K562 (cell line): ENCODE measurements around the gene MUC5AC. TPM values are rescaled to one million over a fixed set of nuclear protein-coding genes. Genes with fewer than 3 reads are reported as not detected.

Source experiments
- ATAC-seq: fragments of 200-7000 bp; cut with Tn5 transposase; 3 replicates; pipeline ENCODE4 v1.9.1; 2020; ENCODE audit warnings: moderate library complexity
- BruUV-seq: library from RNA; stranded (reverse); fragments of 400-500 nt; replicated peaks from 2 replicates; lab custom pipeline; 2021; lab: Mats Ljungman, UMichigan
- CTCF ChIA-PET: fragments of 300-600 bp; formaldehyde crosslinking; extraction: SDS; loops from one replicate; lab custom pipeline; 2021; ENCODE audit warnings: low intra/inter-chr PET ratio; lab: Yijun Ruan, JAX
- POLR2A ChIA-PET: fragments of 300-600, 350-650 bp; sonication (Branson Sonifier 250); formaldehyde crosslinking; extraction: SDS; loops from one replicate; lab custom pipeline; 2021; ENCODE audit warnings: antibody characterized with exemption, inconsistent platforms; lab: Yijun Ruan, JAX
- DNase-seq, 4 experiments: peaks; one replicate each; pipeline versions ENCODE4 v3.0.0 to v3.0.0-alpha.2; 2011 to 2018; ENCODE audit warnings: low spot score in 3 of 4, mixed read lengths in 3 of 4; ENCODE audit errors: extremely low read depth in 1 of 4
- FAIRE-seq: peaks from 2 replicates; lab custom pipeline; 2011; peaks lifted over from hg19 to GRCh38; lab: Jason Lieb, UNC
- H2AFZ ChIP-seq: 2 replicates; pipeline ENCODE4 v1.6.0; 2011; ENCODE audit warnings: low read depth, low read length, control low read depth, inconsistent platforms
- H3K27ac ChIP-seq: fragments of 200-600 bp; 3 replicates; pipeline ENCODE4 v1.8.0; 2011; ENCODE audit warnings: low read depth, mild to moderate bottlenecking, control low read depth, inconsistent platforms, low read length, moderate library complexity, mixed read lengths; ENCODE audit errors: extremely low read depth
- H3K27me3 ChIP-seq, 2 experiments: fragments of 300-600 bp in 1 of 2; 2 replicates in 1 of 2; 3 replicates in 1 of 2; pipeline versions ENCODE4 v1.6.0 to v1.8.0; 2011; ENCODE audit warnings: inconsistent platforms in 2 of 2, low read length in 2 of 2, mild to moderate bottlenecking in 1 of 2, mixed read lengths in 1 of 2, moderate library complexity in 1 of 2; ENCODE audit not compliant: control insufficient read depth in 2 of 2, insufficient read depth in 2 of 2
- H3K36me3 ChIP-seq: fragments of 300-600 bp; 3 replicates; pipeline ENCODE4 v1.8.0; 2011; ENCODE audit warnings: mild to moderate bottlenecking, low read length, inconsistent platforms; ENCODE audit not compliant: control insufficient read depth, insufficient read depth
- H3K4me1 ChIP-seq, 2 experiments: fragments of 200-600 bp in 1 of 2; replicated peaks in 1 of 2; 2 replicates in 1 of 2; 3 replicates in 1 of 2; pipeline versions ENCODE4 v1.5.1 to v1.8.0; 2011; ENCODE audit warnings: inconsistent platforms in 2 of 2, low read length in 2 of 2, mild to moderate bottlenecking in 1 of 2, mixed read lengths in 1 of 2, moderate library complexity in 1 of 2; ENCODE audit not compliant: control insufficient read depth in 2 of 2, insufficient read depth in 2 of 2
- H3K4me2 ChIP-seq: 2 replicates; pipeline ENCODE4 v1.6.1; 2011; ENCODE audit warnings: low read length, control low read depth, inconsistent platforms, mixed read lengths; ENCODE audit not compliant: insufficient read depth
- H3K4me3 ChIP-seq: fragments of 200-600 bp; sonication (generic), shearing (Covaris generic); 2 replicates; pipeline ENCODE4 v1.5.1; 2016; ENCODE audit warnings: control low read depth, inconsistent platforms
- H3K79me2 ChIP-seq: fragments of 200-600 bp; 3 replicates; pipeline ENCODE4 v1.8.0; 2011; ENCODE audit warnings: low read length, inconsistent platforms; ENCODE audit not compliant: control insufficient read depth, insufficient read depth
- H3K9ac ChIP-seq, 2 experiments: 2 replicates each; pipeline versions ENCODE4 v1.6.0 to v1.6.1; 2011; ENCODE audit warnings: low read depth in 2 of 2, low read length in 2 of 2, control low read depth in 1 of 2, inconsistent platforms in 1 of 2, mild to moderate bottlenecking in 1 of 2, mixed read lengths in 1 of 2; ENCODE audit not compliant: insufficient read depth in 1 of 2
- H3K9me1 ChIP-seq: one replicate; pipeline ENCODE4 v1.6.0; 2011; ENCODE audit warnings: inconsistent platforms, mild to moderate bottlenecking, low read length, moderate library complexity; ENCODE audit not compliant: control insufficient read depth, insufficient read depth
- H3K9me3 ChIP-seq: replicated peaks from 2 replicates; pipeline ENCODE4 v1.5.1; 2011; ENCODE audit warnings: low read depth, low read length, inconsistent platforms; ENCODE audit not compliant: control insufficient read depth, insufficient read depth
- H4K20me1 ChIP-seq: replicated peaks from 2 replicates; pipeline ENCODE4 v1.6.1; 2011; ENCODE audit warnings: low read length, inconsistent platforms, mixed read lengths; ENCODE audit not compliant: control insufficient read depth, insufficient read depth
- ATF7 ChIP-seq: fragments of 450-650 bp; IDR thresholded peaks from 2 replicates; pipeline ENCODE4 v1.7.1; 2014; ENCODE audit warnings: mild to moderate bottlenecking, moderate library complexity
- HNRNPK ChIP-seq: fragments of 200-400 bp; formaldehyde crosslinking; IDR thresholded peaks from one replicate; pipeline ENCODE4 v1.6.1; 2018; ENCODE audit warnings: mild to moderate bottlenecking, low read depth, low read length; ENCODE audit not compliant: poor library complexity, severe bottlenecking
- MAZ ChIP-seq, 2 experiments: fragments of 450-650 bp in 1 of 2; sonication (generic) in 1 of 2; formaldehyde crosslinking; IDR thresholded peaks in 1 of 2; conservative IDR thresholded peaks in 1 of 2; 2 replicates each; pipeline versions ENCODE4 v1.4.0 to v1.5.0; 2020; ENCODE audit warnings: mild to moderate bottlenecking in 1 of 2, missing genetic modification reagents in 1 of 2
- MBD2 ChIP-seq: sonication (generic); IDR thresholded peaks from 2 replicates; pipeline ENCODE4 v1.6.1; 2016; ENCODE audit warnings: low read depth, borderline replicate concordance
- TSC22D4 ChIP-seq: fragments of 450-650 bp; IDR thresholded peaks from 2 replicates; pipeline ENCODE4 v1.6.1; 2016; ENCODE audit warnings: missing genetic modification characterization, missing biosample characterization, control low read depth
- ZNF785 ChIP-seq: fragments of 250-450 bp; sonication (Bioruptor Pico); IDR thresholded peaks from 2 replicates; pipeline ENCODE4 v1.4.0; 2020; ENCODE audit warnings: mild to moderate bottlenecking
- WGBS: fragments of 100-300 bp; shearing (Covaris generic); methylation state at CpG from one replicate; pipeline ENCODE4 v1.1.6; 2016; ENCODE audit warnings: low coverage, mixed read lengths; ENCODE audit not compliant: insufficient coverage; ENCODE audit errors: missing lambda C conversion rate; 5-methylcytosine and 5-hydroxymethylcytosine counted together
- in situ Hi-C: fragments of 300-500 bp; cut with MboI; formaldehyde crosslinking; loops from 4 replicates; pipeline ENCODE4 v1.15.0; 2018; ENCODE audit warnings: inconsistent platforms, mixed read lengths
- intact Hi-C: fragments of 100-400 bp; cut with micrococcal nuclease; formaldehyde crosslinking; loops from 2 replicates; pipeline ENCODE4 v1.14.2; 2022
- polyA plus RNA-seq, 8 experiments: library from polyadenylated mRNA; depleted of rRNA in 4 of 8; stranded (reverse) in 5 of 8; unstranded in 3 of 8; fragments of >200 nt; fragmentation: Nextera tagmentation in 2 of 8; fragmentation: Illumina TruSeq in 1 of 8; extraction: Ambion mirVana in 2 of 8; extraction: Trizol in 1 of 8; gene quantifications; 2 replicates each; pipeline versions ENCODE4 v1.2.1 to v1.2.3, GENCODE V29; 2011 to 2014; ENCODE audit warnings: inconsistent platforms in 1 of 8, missing spikeins in 1 of 8
- total RNA-seq, 7 experiments: library from RNA; depleted of rRNA in 6 of 7; stranded (reverse); fragments of >200 nt in 6 of 7; fragmentation: Illumina TruSeq in 2 of 7; extraction: Trizol in 2 of 7; gene quantifications; 2 replicates each; pipeline versions ENCODE4 v1.2.1 to v1.2.3, GENCODE V29; 2011 to 2021; ENCODE audit warnings: low replicate concordance in 1 of 7
- TF ChIP-seq, protein P1 (sequence below): fragments of 200-400 bp; formaldehyde crosslinking; IDR thresholded peaks from 2 replicates; pipeline ENCODE4 v1.6.1; 2017; ENCODE audit warnings: mild to moderate bottlenecking, low read depth, low read length, moderate library complexity
- TF ChIP-seq, protein P2 (sequence below): fragments of 250-450 bp; sonication (Bioruptor Pico); IDR thresholded peaks from 2 replicates; pipeline ENCODE4 v1.5.0; 2021; ENCODE audit warnings: mild to moderate bottlenecking, moderate library complexity

The MUC5AC gene
- total and polyA plus RNA-seq, 9 of the 15 experiments (the other 6 are each of a cell fraction or from before 2014, with no cell fraction given), result not detected

DNA sequence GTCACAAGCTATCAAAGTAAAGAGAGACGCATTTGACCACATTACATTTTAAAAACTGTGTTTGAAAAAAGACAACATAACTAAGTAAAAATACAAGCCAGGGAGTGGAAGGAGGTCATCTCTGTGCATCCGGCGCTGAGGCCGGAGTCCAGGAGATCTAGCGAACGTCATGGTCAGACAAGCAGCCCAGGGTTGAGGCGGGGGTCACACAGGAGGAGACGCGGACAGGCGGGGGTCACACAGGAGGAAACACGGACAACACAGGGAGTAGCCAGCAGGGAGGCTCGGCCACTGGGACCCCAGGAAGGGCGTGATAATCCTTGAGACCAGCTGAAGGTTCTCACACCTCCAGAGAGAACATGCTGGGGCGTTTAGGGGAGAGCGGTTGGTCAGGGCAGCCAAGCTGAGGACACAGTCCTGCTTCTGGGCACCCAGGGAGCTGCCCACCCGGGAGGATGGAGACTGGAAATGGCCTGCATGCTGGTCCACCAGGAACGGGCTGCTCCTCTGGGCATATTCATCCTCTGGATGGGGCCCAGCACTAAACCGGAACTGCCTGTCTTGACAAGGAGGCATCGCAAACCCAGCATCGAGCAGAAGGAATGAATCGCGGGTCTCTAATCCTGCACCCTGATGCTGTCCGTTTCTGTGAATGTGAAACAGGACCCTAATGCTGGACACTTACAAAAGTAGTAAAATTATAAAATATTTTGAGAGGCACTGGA is 40.9 kb upstream of the MUC5AC start:
- in situ Hi-C loops, result no loop called here
- intact Hi-C loops, result loop anchor here (10.0 kb wide), 1 partner anchor 458 kb away; the partner anchor contains the start of gene DUSP8
- ChIA-PET POLR2A (no interaction called here), CTCF (no interaction called here)
- DNase-seq (no peak), ATAC-seq (no peak), FAIRE-seq (no peak)
- WGBS, result 3% methylated on average over 23 of the region's 23 CpGs
- Histone ChIP-seq H4K20me1 (no peaks in the 10 kb centered on the region), H3K36me3 (no peaks in the 10 kb centered on the region), H3K4me2 (no peak overlapping the region), H3K27ac (no peak overlapping the region), H3K9me3 (no peaks in the 10 kb centered on the region), H3K9ac (no peak overlapping the region; a peak in 1 of 4 replicates), H3K4me1 (peaks cover 0 to 22% of the 10 kb centered on the region in 2 experiments; a peak in 1 of 5 replicates), H3K27me3 (peaks cover 9 to 22% of the 10 kb centered on the region in 2 experiments; a peak in 4 of 5 replicates), H3K4me3 (no peak overlapping the region), H2AFZ (no peak overlapping the region), H3K79me2 (no peaks in the 10 kb centered on the region), H3K9me1 (no peaks in the 10 kb centered on the region)
- no TSS peak for BruUV-seq
- no peak for TF ChIP-seq MAZ (CRISPR knock-in tag; conservative IDR thresholded peaks at IDR 0.05 in 1 of 2, IDR thresholded peaks at IDR 0.05 in 1 of 2)
- no peak for TF ChIP-seq ZNF785
- TF ChIP-seq TSC22D4 (tag), result no peak
- TF ChIP-seq MBD2, result no peak

DNA sequence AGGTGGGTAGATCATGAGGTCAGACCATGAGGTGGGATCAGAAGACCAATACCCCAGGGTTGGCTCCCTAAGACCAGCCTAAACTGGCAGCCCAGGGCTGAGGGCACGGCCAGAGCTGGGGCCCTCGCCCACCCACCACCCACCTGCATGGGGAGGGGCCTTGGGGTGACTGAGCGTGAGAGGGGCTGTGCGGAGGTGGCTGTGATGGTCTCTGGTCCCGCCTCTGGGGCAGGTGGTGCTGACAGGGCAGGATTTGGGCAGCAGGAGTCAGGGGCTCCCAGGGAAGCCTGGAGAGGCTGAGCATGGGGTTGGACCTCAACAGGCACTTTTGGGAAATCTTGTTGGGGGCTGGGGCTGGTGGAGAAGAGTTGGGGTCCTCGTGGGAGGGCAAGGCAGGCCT is 39.8 kb upstream of the MUC5AC start:
- no peaks in the 10 kb centered on the region for H3K9me1 ChIP-seq
- no peak overlapping the region for H2AFZ ChIP-seq
- CTCF ChIA-PET, result no interaction called here
- in situ Hi-C loops, result no loop called here
- DNase-seq, result no peak
- ATAC-seq, result no peak
- no peak for FAIRE-seq
- WGBS, result 0% methylated on average over 6 of the region's 6 CpGs
- no peaks in the 10 kb centered on the region for H3K79me2 ChIP-seq
- peaks cover 9 to 22% of the 10 kb centered on the region in 2 experiments; a peak in 4 of 5 replicates for H3K27me3 ChIP-seq
- intact Hi-C loops, result loop anchor here (10.0 kb wide), 1 partner anchor 457 kb away; the partner anchor contains the start of gene DUSP8
- no peak overlapping the region for H3K4me3 ChIP-seq
- BruUV-seq, result no TSS peak
- POLR2A ChIA-PET, result no interaction called here
- no peaks in the 10 kb centered on the region for H3K36me3 ChIP-seq
- H3K9ac ChIP-seq, result no peak overlapping the region
- H3K4me1 ChIP-seq, result peaks cover 0 to 14% of the 10 kb centered on the region in 2 experiments; a peak in 1 of 5 replicates
- H3K4me2 ChIP-seq, result no peak overlapping the region
- H3K9me3 ChIP-seq, result no peaks in the 10 kb centered on the region
- H3K27ac ChIP-seq, result no peak overlapping the region
- H4K20me1 ChIP-seq, result no peaks in the 10 kb centered on the region
- no peak for TF ChIP-seq ATF7
- TF ChIP-seq ZNF785, result no peak
- TF ChIP-seq, protein P1, sequence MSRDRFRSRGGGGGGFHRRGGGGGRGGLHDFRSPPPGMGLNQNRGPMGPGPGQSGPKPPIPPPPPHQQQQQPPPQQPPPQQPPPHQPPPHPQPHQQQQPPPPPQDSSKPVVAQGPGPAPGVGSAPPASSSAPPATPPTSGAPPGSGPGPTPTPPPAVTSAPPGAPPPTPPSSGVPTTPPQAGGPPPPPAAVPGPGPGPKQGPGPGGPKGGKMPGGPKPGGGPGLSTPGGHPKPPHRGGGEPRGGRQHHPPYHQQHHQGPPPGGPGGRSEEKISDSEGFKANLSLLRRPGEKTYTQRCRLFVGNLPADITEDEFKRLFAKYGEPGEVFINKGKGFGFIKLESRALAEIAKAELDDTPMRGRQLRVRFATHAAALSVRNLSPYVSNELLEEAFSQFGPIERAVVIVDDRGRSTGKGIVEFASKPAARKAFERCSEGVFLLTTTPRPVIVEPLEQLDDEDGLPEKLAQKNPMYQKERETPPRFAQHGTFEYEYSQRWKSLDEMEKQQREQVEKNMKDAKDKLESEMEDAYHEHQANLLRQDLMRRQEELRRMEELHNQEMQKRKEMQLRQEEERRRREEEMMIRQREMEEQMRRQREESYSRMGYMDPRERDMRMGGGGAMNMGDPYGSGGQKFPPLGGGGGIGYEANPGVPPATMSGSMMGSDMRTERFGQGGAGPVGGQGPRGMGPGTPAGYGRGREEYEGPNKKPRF, result no peak
- TF ChIP-seq HNRNPK, result no peak
- TF ChIP-seq, protein P2, sequence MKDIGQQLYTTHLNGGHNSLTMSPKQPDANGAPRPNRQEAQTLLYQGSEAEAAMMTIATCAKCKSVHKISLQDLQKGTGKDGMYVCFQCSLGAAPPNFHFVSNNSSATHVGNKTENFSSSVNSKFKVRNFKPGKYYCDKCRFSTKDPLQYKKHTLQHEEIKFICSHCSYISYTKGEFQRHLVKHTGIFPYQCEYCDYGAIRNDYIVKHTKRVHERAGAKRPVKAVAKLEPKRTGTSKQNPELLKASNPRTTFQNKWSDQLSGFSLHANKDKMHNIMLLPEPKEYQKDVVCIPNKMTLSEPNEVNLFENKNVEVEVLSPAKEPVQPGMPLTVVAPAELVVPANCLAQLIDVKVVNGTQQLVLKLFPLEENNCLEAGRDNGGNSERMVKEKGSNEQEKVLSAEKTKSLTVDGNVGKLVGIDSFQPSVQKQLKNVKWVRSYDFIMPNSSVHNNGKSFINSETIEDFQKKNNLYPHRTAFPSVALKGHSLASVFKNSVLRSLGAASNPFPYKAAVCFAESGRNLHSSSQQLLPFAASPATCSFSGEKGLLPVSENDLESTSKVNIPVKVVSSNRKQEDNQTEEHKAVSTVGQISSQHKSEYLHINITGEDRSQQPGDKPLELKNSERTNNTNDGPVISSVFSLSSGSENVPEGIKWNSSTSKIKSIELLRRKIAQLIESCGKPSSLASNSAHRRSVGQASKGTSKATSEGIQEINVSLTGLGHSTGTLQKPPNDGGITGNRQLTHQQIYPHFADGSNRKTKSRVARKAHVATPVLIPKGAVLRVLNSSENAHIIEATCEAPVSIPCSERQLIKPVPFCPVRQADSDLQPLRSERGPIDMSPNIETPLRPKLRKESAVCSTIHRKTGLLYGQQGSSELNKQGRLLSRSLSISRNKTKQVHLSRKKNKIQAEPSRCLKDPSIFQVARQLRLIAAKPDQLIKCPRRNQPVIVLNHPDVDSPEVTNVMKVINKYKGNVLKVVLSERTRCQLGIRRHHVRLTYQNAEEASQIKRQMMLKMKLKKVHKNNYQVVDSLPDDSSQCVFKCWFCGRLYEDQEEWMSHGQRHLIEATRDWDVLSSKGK, result no peak
